ENCODE results near the gene SRSF8. TPM values are rescaled to one million over a fixed set of nuclear protein-coding genes. Genes with fewer than 3 reads are reported as not detected.

Gene SRSF8
- total and polyA plus RNA-seq, 2 of the 4 experiments (the other 2 are of a cell fraction): 3.4 to 14.3 TPM

GRCh38 chr11:95076981-95077380 is 10.3 kb downstream of the SRSF8 start:
- dilution Hi-C loops (cut with HindIII; ENCODE audit: low sequenced_read_pairs, unreplicated experiment): no loop called here
- Histone ChIP-seq H3K4me2 (ENCODE audit: low read depth, low read length) (no peak overlapping the region), H3K18ac (ENCODE audit: low read depth, low read length) (no peak overlapping the region), H3K56ac (ENCODE audit: extremely low read depth, insufficient read depth, low read length) (no peak overlapping the region), H2AK5ac (ENCODE audit: low read depth, low read length) (no peak overlapping the region), H3K4me3 (ENCODE audit: insufficient read depth, low read depth, low read length) (no peak overlapping the region), H2AFZ (replicated peaks; ENCODE audit: low read length, poor library complexity) (no peak overlapping the region), H2BK15ac (ENCODE audit: low read depth, low read length) (no peak overlapping the region), H3K27me3 (ENCODE audit: control insufficient read depth, insufficient read depth, low read length) (no peaks in the 10 kb centered on the region), H2AK9ac (replicated peaks; ENCODE audit: low read depth, low read length, poor library complexity) (no peak overlapping the region), H4K5ac (ENCODE audit: low read depth, low read length) (no peak overlapping the region), H2BK20ac (ENCODE audit: low read depth, low read length) (no peak overlapping the region), H3K23ac (ENCODE audit: low read depth, low read length) (no peak overlapping the region), H2BK120ac (ENCODE audit: low read depth, low read length) (no peak overlapping the region), H4K8ac (ENCODE audit: low read depth in 2 of 2, low read length in 2 of 2) (no peak overlapping the region), H3K14ac (replicated peaks; ENCODE audit: low read depth, low read length) (no peak overlapping the region), H3K27ac (ENCODE audit: insufficient read depth, low read length) (no peak overlapping the region), H3K9me3 (ENCODE audit: control insufficient read depth, insufficient read depth, low read length) (no peaks in the 10 kb centered on the region), H3K9me1 (ENCODE audit: insufficient read depth, low read length) (no peaks in the 10 kb centered on the region), H4K91ac (ENCODE audit: insufficient read depth, low read depth, low read length) (no peak overlapping the region), H3K4me1 (ENCODE audit: control insufficient read depth, insufficient read depth, low read length) (peaks cover 3% of the 10 kb centered on the region; the same call in 1 of the 2 replicates), H4K20me1 (ENCODE audit: insufficient read depth, low read length) (no peaks in the 10 kb centered on the region), H2BK5ac (ENCODE audit: low read depth, low read length, poor library complexity, severe bottlenecking) (no peak overlapping the region), H3K9ac (ENCODE audit: low read depth, low read length) (no peak overlapping the region), H3K36me3 (ENCODE audit: control insufficient read depth, insufficient read depth, low read length) (no peaks in the 10 kb centered on the region), H3K4ac (ENCODE audit: low read depth, low read length) (no peak overlapping the region), H3K79me1 (ENCODE audit: low read depth in 1 of 2, low read length in 2 of 2) (no peaks in the 10 kb centered on the region)
- DNase-seq: no peak
- no TSS peak for BruUV-seq (replicated peaks)
- intact Hi-C loops (cut with micrococcal nuclease): loop anchor here (2.0 kb wide), 1 partner anchor 74 kb away; no protein-coding TSS in a partner anchor
- ChIA-PET POLR2A (ENCODE audit: unreplicated experiment) (no interaction called here), CTCF (no interaction called here)
- in situ Hi-C loops (cut with MboI; ENCODE audit: low sequenced_read_pairs): loop anchor here (5.0 kb wide), 1 partner anchor 685 kb away; no protein-coding TSS in a partner anchor
- ATAC-seq (ENCODE audit: low read depth): no peak
- TF ChIP-seq POLR2A (IDR thresholded peaks at IDR 0.05; ENCODE audit: low read depth, low read length) (no peak), FOS (IDR thresholded peaks at IDR 0.05; ENCODE audit: low read depth, low read length) (no peak), RFX5 (IDR thresholded peaks at IDR 0.05; ENCODE audit: low read depth, low read length) (no peak), CTCF (conservative IDR thresholded peaks at IDR 0.05; ENCODE audit: low read depth, low read length) (no peak), CHD1 (IDR thresholded peaks at IDR 0.05; ENCODE audit: low read depth, low read length) (no peak), BHLHE40 (IDR thresholded peaks at IDR 0.05; ENCODE audit: low read depth, low read length) (no peak), SMC3 (IDR thresholded peaks at IDR 0.05; ENCODE audit: low read depth, low read length) (no peak), RAD21 (IDR thresholded peaks at IDR 0.05; ENCODE audit: low read length) (no peak), NFE2L2 (IDR thresholded peaks at IDR 0.05; ENCODE audit: low read depth, low read length) (no peak), RCOR1 (IDR thresholded peaks at IDR 0.05; ENCODE audit: insufficient replicate concordance, low read length) (no peak), CEBPB (IDR thresholded peaks at IDR 0.05; ENCODE audit: low read depth, low read length) (no peak), MAFK (IDR thresholded peaks at IDR 0.05; ENCODE audit: low read depth, low read length) (no peak)
